Measurements from ENCODE around the gene ADGRL1.
"Not testable (repeated sequence)": the region's sequence is repeated elsewhere in the genome, so short reads cannot be mapped to it uniquely, and the experiment has no call there.

ADGRL1 gene

GRCh38 chr19:14197288-14197687 is 8.7 kb downstream of the ADGRL1 start:
- not testable (repeated sequence) for H3K14ac ChIP-seq (ENCODE audit: low read length in 2 of 2); H2BK12ac ChIP-seq (ENCODE audit: low read length in 2 of 2); H3K18ac ChIP-seq (ENCODE audit: low read depth in 1 of 2, low read length in 2 of 2); H3K4me2 ChIP-seq (ENCODE audit: low read length, poor library complexity, severe bottlenecking); H2AFZ ChIP-seq (ENCODE audit: low read depth, low read length); H3K9me3 ChIP-seq (ENCODE audit: control insufficient read depth, low read length); H4K91ac ChIP-seq (ENCODE audit: low read length); H3K4me3 ChIP-seq (ENCODE audit: insufficient read depth in 1 of 2, low read depth in 1 of 2, low read length in 2 of 2); H3K27ac ChIP-seq (ENCODE audit: low read length, poor library complexity, severe bottlenecking); DNase-seq; H4K8ac ChIP-seq (ENCODE audit: low read length); H2BK5ac ChIP-seq (ENCODE audit: low read depth, low read length, poor library complexity, severe bottlenecking); H3K27me3 ChIP-seq (ENCODE audit: control insufficient read depth in 1 of 2, insufficient read depth in 1 of 2, low read length in 2 of 2); H3K9ac ChIP-seq (ENCODE audit: low read length); H3K4ac ChIP-seq (ENCODE audit: low read depth in 1 of 2, low read length in 2 of 2); H2BK15ac ChIP-seq (ENCODE audit: low read depth, poor library complexity, severe bottlenecking); H3K36me3 ChIP-seq (ENCODE audit: control insufficient read depth in 1 of 2, insufficient read depth in 2 of 2, low read depth in 1 of 2, low read length in 2 of 2); H3K4me1 ChIP-seq (ENCODE audit: control insufficient read depth, insufficient read depth, low read depth, low read length); H3K23ac ChIP-seq (ENCODE audit: low read length in 2 of 2); H2BK120ac ChIP-seq (ENCODE audit: low read depth, low read length); H2AK5ac ChIP-seq (ENCODE audit: low read length, severe bottlenecking)
- H3K79me1 ChIP-seq (replicated peaks; ENCODE audit: low read length, poor library complexity, severe bottlenecking), result peaks cover 33% of the 10 kb centered on the region
- 90% methylated on average over 6 of the region's 7 CpGs for WGBS

- H2AK5ac ChIP-seq (ENCODE audit: low read length, severe bottlenecking); H3K23ac ChIP-seq (ENCODE audit: low read length in 2 of 2); H3K27me3 ChIP-seq (ENCODE audit: control insufficient read depth in 1 of 2, insufficient read depth in 1 of 2, low read length in 2 of 2); H3K4me2 ChIP-seq (ENCODE audit: low read length, poor library complexity, severe bottlenecking); H3K4me3 ChIP-seq (ENCODE audit: insufficient read depth in 1 of 2, low read depth in 1 of 2, low read length in 2 of 2); H3K36me3 ChIP-seq (ENCODE audit: control insufficient read depth in 1 of 2, insufficient read depth in 2 of 2, low read depth in 1 of 2, low read length in 2 of 2); H2BK15ac ChIP-seq (ENCODE audit: low read depth, poor library complexity, severe bottlenecking); H2AFZ ChIP-seq (ENCODE audit: low read depth, low read length); H2BK5ac ChIP-seq (ENCODE audit: low read depth, low read length, poor library complexity, severe bottlenecking); H3K4ac ChIP-seq (ENCODE audit: low read depth in 1 of 2, low read length in 2 of 2); H3K14ac ChIP-seq (ENCODE audit: low read length in 2 of 2); H3K27ac ChIP-seq (ENCODE audit: low read length, poor library complexity, severe bottlenecking); H2BK12ac ChIP-seq (ENCODE audit: low read length in 2 of 2); H3K4me1 ChIP-seq (ENCODE audit: control insufficient read depth, insufficient read depth, low read depth, low read length); H4K91ac ChIP-seq (ENCODE audit: low read length); H4K8ac ChIP-seq (ENCODE audit: low read length); H3K9ac ChIP-seq (ENCODE audit: low read length); H3K9me3 ChIP-seq (ENCODE audit: control insufficient read depth, low read length); H3K18ac ChIP-seq (ENCODE audit: low read depth in 1 of 2, low read length in 2 of 2); H2BK120ac ChIP-seq (ENCODE audit: low read depth, low read length): not testable (repeated sequence)
- WGBS, result 35% methylated on average over 12 of the region's 12 CpGs
- DNase-seq, result peak; percentile 63
- H3K79me1 ChIP-seq (replicated peaks; ENCODE audit: low read length, poor library complexity, severe bottlenecking), result peaks cover 37% of the 10 kb centered on the region
Observed at GRCh38 chr19:14196105-14196504, 9.9 kb downstream of the ADGRL1 start.

- not testable (repeated sequence) for H3K27ac ChIP-seq (ENCODE audit: low read length, poor library complexity, severe bottlenecking); H3K36me3 ChIP-seq (ENCODE audit: control insufficient read depth in 1 of 2, insufficient read depth in 2 of 2, low read depth in 1 of 2, low read length in 2 of 2); H3K27me3 ChIP-seq (ENCODE audit: control insufficient read depth in 1 of 2, insufficient read depth in 1 of 2, low read length in 2 of 2); H3K4me3 ChIP-seq (ENCODE audit: insufficient read depth in 1 of 2, low read depth in 1 of 2, low read length in 2 of 2); H3K4me1 ChIP-seq (ENCODE audit: control insufficient read depth, insufficient read depth, low read depth, low read length); H3K14ac ChIP-seq (ENCODE audit: low read length in 2 of 2); H3K9me3 ChIP-seq (ENCODE audit: control insufficient read depth, low read length); H2AFZ ChIP-seq (ENCODE audit: low read depth, low read length); H3K4ac ChIP-seq (ENCODE audit: low read depth in 1 of 2, low read length in 2 of 2); H4K8ac ChIP-seq (ENCODE audit: low read length); H2BK15ac ChIP-seq (ENCODE audit: low read depth, poor library complexity, severe bottlenecking); H4K91ac ChIP-seq (ENCODE audit: low read length); H3K4me2 ChIP-seq (ENCODE audit: low read length, poor library complexity, severe bottlenecking); H2AK5ac ChIP-seq (ENCODE audit: low read length, severe bottlenecking); H2BK5ac ChIP-seq (ENCODE audit: low read depth, low read length, poor library complexity, severe bottlenecking); H2BK120ac ChIP-seq (ENCODE audit: low read depth, low read length); H3K18ac ChIP-seq (ENCODE audit: low read depth in 1 of 2, low read length in 2 of 2); H3K9ac ChIP-seq (ENCODE audit: low read length); H2BK12ac ChIP-seq (ENCODE audit: low read length in 2 of 2); H3K23ac ChIP-seq (ENCODE audit: low read length in 2 of 2); DNase-seq
- peaks cover 39% of the 10 kb centered on the region for H3K79me1 ChIP-seq (replicated peaks; ENCODE audit: low read length, poor library complexity, severe bottlenecking)
- WGBS, result 94% methylated on average over 9 of the region's 12 CpGs
Observed at GRCh38 chr19:14195216-14195615, 10.8 kb downstream of the ADGRL1 start.

GRCh38 chr19:14189415-14189814 is 16.6 kb downstream of the ADGRL1 start:
- Histone ChIP-seq H3K36me3 (ENCODE audit: control insufficient read depth in 1 of 2, insufficient read depth in 2 of 2, low read depth in 1 of 2, low read length in 2 of 2) (peaks cover 0 to 3% of the 10 kb centered on the region in 2 experiments), H3K4me2 (ENCODE audit: low read length, poor library complexity, severe bottlenecking) (no peak overlapping the region), H3K23ac (ENCODE audit: low read length in 2 of 2) (no peak overlapping the region), H3K4me1 (ENCODE audit: control insufficient read depth, insufficient read depth, low read depth, low read length) (no peaks in the 10 kb centered on the region), H3K9ac (ENCODE audit: low read length) (no peak overlapping the region), H2BK5ac (ENCODE audit: low read depth, low read length, poor library complexity, severe bottlenecking) (no peak overlapping the region), H3K18ac (ENCODE audit: low read depth in 1 of 2, low read length in 2 of 2) (no peak overlapping the region), H3K27me3 (ENCODE audit: control insufficient read depth in 1 of 2, insufficient read depth in 1 of 2, low read length in 2 of 2) (no peaks in the 10 kb centered on the region), H2AK5ac (ENCODE audit: low read length, severe bottlenecking) (no peak overlapping the region), H3K4me3 (ENCODE audit: insufficient read depth in 1 of 2, low read depth in 1 of 2, low read length in 2 of 2) (no peak overlapping the region), H4K91ac (ENCODE audit: low read length) (no peak overlapping the region), H4K8ac (ENCODE audit: low read length) (no peak overlapping the region), H3K79me1 (replicated peaks; ENCODE audit: low read length, poor library complexity, severe bottlenecking) (peaks cover 37% of the 10 kb centered on the region), H2BK15ac (ENCODE audit: low read depth, poor library complexity, severe bottlenecking) (no peak overlapping the region), H2BK120ac (ENCODE audit: low read depth, low read length) (no peak overlapping the region), H2BK12ac (ENCODE audit: low read length in 2 of 2) (no peak overlapping the region), H2AFZ (ENCODE audit: low read depth, low read length) (no peak overlapping the region), H3K9me3 (ENCODE audit: control insufficient read depth, low read length) (no peaks in the 10 kb centered on the region), H3K27ac (ENCODE audit: low read length, poor library complexity, severe bottlenecking) (no peak overlapping the region), H3K14ac (ENCODE audit: low read length in 2 of 2) (no peak overlapping the region), H3K4ac (ENCODE audit: low read depth in 1 of 2, low read length in 2 of 2) (no peak overlapping the region)
- DNase-seq, result no peak
- 96% methylated on average over 11 of the region's 12 CpGs for WGBS

Data from mesenchymal stem cell (in vitro differentiated cells and primary cell).